Stimulated activated CD4-positive, alpha-beta T cell treated with anti-CD3 and anti-CD28 coated beads, Interleukin-1b, Interleukin-23, amount 100 ng/mL, for 48 hours (primary cell): ENCODE data around the gene GBX2.

Experiments
- DNase-seq: peaks from one replicate; pipeline ENCODE4 v3.0.0-alpha.2; 2020

GBX2 gene

DNA sequence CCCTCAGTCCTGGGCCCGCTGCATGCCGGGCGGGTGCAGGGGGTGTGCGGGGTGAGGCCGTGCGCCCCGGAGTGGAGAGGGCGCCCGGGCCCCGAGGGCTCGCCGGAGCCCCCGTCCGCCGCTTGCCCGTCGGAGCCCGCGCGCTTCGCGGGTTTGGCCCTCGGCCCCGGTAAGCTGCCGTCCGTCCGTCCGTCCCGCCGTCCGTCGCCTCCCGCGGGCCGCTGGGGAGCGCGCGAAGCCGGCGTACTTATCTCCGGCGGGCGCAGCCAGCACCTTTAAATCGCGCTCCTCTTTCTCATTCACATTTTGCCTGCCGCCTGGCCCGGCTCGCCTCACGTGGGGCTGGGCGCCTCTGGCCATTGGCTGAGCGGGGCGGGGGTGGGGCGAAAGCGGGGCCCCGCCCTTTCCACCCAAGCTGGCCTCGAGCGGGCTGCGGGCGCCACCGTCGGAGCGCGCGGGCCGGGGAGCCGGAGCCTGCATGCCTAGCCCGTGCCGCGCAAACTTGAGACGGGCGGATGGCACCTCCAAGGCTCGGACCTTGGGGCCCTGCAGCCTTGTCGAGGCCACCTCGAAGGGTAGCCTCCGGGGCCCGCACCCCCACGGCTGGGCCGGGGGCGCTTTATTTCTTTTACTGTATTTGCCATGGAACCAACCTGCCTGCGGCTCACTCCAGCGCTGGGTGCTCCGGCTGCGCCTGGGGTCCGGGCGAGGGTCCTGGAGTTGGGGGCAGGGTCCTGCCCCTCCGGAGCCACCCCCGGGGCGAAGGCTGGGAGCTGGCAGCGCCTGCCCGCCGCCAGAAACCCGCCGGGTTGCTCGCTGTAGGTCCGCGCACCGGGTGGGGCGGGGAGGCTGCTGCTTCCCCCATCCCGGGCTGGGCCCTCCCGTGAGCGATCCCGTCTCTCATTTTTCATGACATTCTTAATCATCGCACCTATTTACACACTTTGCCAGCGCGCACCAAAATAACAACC lies at the start of gene GBX2:
Gene GBX2 (minus strand): TSS at position 277 of the 971 bp plus-strand sequence. CDS start 415 bp downstream, outside the sequence.
- peak; percentile 16 for DNase-seq

GRCh38 chr2:236217926-236218325 lies 49.7 kb upstream of the GBX2 start:
- DNase-seq, result no peak

- DNase-seq, result no peak
Measured at GRCh38 chr2:236216711-236217110, 48.5 kb upstream of the GBX2 start.

DNA sequence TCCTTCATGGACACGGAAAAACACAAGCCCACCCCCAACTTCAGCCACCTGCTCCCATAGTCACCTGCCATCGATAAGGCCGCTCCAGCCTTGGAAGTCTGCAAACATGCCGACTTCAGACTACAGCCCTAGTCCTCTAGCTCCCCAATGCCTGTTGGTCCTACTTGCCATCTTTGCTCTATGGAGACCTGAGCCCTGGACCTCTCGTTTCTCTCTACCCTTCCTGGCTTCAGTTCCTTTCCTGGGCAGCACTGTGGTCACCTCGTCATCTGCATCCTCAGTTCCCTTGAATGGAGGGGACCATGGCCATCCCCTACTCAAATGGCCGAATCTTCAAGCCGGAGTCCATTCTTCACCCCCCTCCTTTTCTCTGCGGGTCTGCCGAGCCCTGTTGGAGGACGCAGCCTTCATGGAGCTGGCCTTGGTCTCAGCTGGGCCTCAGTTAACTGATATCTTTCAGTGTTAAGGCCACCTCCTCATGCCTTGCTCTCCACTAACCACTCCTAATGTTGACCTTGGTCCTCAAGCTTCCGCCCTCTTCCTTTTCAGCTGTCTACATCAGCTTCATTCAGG lies 47.7 kb upstream of the GBX2 start:
- DNase-seq, result no peak

GRCh38 chr2:236215196-236215595 lies 47.0 kb upstream of the GBX2 start:
- DNase-seq, result no peak

- no peak for DNase-seq
Measured at GRCh38 chr2:236214376-236214995, 46.3 kb upstream of the GBX2 start.

GRCh38 chr2:236211296-236211695 lies 43.1 kb upstream of the GBX2 start:
- no peak for DNase-seq

- no peak for DNase-seq
Measured at GRCh38 chr2:236210536-236210935, 42.4 kb upstream of the GBX2 start.

DNA sequence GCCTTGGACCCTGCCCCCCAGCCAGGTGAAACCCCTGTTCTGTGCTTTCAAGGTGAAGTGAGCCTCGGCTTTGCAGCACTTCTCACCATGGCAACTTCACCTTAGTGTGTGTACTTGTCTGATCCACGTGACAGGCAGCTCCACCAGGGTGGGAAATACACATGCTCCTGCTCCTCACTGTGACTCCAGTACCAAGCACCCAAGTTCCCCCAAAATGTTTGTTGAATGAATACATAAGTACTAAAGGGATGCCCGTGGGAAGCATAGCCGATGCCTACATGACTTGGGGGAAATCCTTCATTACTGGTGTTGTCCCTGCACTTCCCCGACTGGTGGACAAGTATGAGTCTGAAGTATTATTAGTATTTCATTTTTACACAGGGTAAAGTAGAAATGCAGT lies 41.8 kb upstream of the GBX2 start:
- DNase-seq, result no peak

GRCh38 chr2:236209535-236209934 lies 41.3 kb upstream of the GBX2 start:
- no peak for DNase-seq

GRCh38 chr2:236208019-236208926 lies 40.1 kb upstream of the GBX2 start:
- no peak for DNase-seq

GRCh38 chr2:236207472-236207871 lies 39.3 kb upstream of the GBX2 start:
- no peak for DNase-seq

DNA sequence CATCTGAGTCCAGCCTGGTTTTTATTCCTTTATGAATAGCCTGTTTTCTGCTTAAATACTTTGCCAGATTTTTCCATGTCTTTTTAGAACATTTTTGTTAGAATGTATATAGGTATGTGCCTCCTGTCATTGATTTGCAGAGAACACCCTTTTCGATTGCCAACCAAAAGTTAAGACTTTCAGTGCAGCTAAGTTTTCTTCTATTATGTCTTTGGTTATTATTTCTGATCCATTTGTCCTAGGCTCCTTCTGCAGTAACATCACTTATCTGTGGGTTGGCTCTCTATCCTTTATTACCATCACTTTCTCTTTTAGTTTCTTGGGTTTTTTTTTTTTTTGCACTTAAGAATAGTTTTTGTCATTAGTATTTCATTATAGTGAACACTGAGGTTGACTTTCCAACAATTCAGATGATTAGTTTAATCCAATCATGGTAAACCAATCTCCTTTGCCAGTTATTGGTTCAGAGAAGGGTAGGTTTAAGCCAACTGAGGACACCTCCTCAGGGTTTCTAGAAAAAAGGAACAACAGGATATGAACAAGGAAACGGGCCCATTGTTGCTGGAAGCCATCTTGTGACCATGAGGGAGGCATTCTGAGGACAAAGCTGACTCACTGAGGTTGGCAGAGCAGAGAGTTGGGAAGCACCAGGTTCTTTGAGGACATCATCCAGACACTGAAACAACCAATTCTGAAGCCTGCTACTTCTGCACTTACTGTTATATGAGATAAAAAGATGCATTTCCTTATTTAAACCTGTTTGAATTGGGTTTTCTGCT lies 37.9 kb upstream of the GBX2 start:
- no peak for DNase-seq

DNA sequence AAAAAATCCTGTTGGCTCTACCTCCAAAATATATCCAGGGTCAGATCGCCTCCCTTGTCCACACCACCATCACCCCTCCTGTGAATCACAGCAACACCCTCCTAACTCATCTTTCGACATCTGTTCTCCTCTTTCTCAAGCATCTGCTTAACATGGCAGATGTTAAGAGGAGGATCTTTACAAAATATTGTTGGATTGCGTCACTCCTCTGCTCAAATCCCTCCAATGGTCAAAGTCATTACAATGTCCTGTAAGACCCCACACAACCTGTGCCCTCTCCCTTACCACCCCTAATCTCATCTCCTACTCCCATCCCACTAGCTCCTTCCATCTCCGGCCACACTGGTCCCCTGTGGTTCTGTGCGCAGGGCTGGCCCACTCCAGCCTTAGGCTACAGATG lies 36.8 kb upstream of the GBX2 start:
- no peak for DNase-seq

DNA sequence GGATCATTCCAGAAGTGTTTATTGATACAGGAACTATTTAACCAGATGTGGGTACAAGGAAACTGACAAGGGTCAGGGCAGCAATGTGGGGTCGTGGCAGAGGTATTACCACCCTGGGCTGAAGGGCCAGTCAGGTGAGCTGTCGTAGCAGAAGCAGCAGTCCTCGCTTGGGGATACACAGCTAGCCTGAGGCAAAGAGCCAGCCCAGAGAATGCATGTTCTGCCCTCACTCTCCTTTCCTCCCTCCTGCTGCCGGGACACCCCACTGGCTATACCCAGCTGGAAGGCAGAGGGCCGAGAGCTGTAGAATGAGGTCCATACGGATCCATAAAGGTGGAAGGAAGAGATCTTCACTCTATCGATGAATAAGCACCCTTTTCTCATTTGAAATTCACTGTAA lies 32.2 kb upstream of the GBX2 start:
- DNase-seq, result no peak

DNA sequence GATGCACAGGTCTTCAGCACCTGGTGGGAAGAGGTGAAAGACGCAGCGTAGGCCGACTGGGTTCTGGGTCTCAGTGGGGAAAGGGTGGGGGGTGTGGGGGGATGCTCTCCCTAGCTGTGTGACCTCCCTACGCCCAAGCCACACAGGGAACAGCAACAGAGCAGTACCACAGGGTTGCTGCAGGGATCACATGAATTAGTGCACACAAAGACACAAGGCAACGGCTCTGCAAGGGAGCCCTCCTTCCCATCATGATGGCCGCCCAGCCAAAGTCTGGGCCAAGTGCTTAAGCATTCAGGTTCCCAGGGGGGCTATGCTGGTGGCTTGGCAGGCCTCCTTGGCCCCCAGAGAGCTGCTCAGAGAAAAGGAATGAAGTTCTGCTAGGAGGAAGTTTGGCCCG lies 28.2 kb upstream of the GBX2 start:
- DNase-seq, result no peak

- no peak for DNase-seq
Measured at GRCh38 chr2:236195726-236196125, 27.5 kb upstream of the GBX2 start.

- no peak for DNase-seq
Measured at GRCh38 chr2:236194786-236195185, 26.6 kb upstream of the GBX2 start.

GRCh38 chr2:236193026-236193425 lies 24.8 kb upstream of the GBX2 start:
- DNase-seq, result no peak

GRCh38 chr2:236190674-236191073 lies 22.5 kb upstream of the GBX2 start:
- no peak for DNase-seq

DNA sequence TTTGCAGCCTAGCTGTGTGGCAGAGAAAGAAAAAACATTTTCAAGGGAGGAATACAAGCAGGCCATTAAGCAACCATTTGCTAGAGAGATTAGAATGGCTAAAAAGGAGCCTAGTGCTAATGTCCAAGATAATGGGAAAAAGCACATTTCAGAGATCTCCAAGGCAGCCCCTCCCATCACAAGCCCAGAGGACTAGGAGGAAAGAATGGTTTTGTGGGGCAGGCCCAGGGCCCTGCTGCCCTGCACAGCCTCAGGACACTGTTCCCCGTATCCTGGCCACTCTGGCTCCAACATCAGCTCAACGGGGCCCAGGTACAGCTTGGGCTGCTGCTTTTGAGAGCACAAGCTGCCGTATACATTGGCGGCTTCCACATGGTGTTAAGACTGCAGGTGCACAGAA lies 16.5 kb upstream of the GBX2 start:
- DNase-seq, result no peak
